GM12878 (cell line): ENCODE results near the gene PAIP1. TPM values are rescaled to one million over a fixed set of nuclear protein-coding genes. Genes with fewer than 3 reads are reported as not detected.

Experiments
- ATAC-seq: fragments of 200-7000 bp; cut with Tn5 transposase; 3 replicates; pipeline ENCODE4 v1.9.1; 2020; ENCODE audit warnings: mild to moderate bottlenecking, moderate library complexity
- BruUV-seq: library from RNA; stranded (reverse); fragments of 400-500 nt; replicated peaks from 2 replicates; lab custom pipeline; 2021; lab: Mats Ljungman, UMichigan
- CTCF ChIA-PET: fragments of 300-600 bp; sonication (Branson Sonifier 250); formaldehyde crosslinking; extraction: SDS; loops from one replicate; lab custom pipeline; 2021; ENCODE audit warnings: inconsistent platforms; lab: Yijun Ruan, JAX
- POLR2A ChIA-PET: fragments of 350-600 bp; formaldehyde crosslinking; extraction: SDS; loops from one replicate; lab custom pipeline; 2021; ENCODE audit warnings: inconsistent platforms; lab: Charles Lee
- RAD21 ChIA-PET: fragments of 300-600 bp; sonication (Branson Sonifier 250); formaldehyde crosslinking; loops from one replicate; lab custom pipeline; 2023; ENCODE audit warnings: antibody characterized with exemption; ENCODE audit not compliant: unreplicated experiment; lab: Charles Lee
- SMC1A ChIA-PET: fragments of 300-600 bp; sonication (Branson Sonifier 250); formaldehyde crosslinking; loops from one replicate; lab custom pipeline; 2023; ENCODE audit not compliant: unreplicated experiment, uncharacterized antibody; lab: Charles Lee
- DNase-seq: peaks from one replicate; pipeline ENCODE4 v3.0.0-alpha.2; 2011; ENCODE audit warnings: low read depth, low spot score
- FAIRE-seq: peaks from 3 replicates; lab custom pipeline; 2011; peaks lifted over from hg19 to GRCh38; lab: Jason Lieb, UNC
- H2AFZ ChIP-seq: 2 replicates; pipeline ENCODE4 v1.6.0; 2011; ENCODE audit warnings: low read depth, low read length, control low read depth; ENCODE audit not compliant: control insufficient read depth
- H3K27ac ChIP-seq: 2 replicates; pipeline ENCODE4 v1.5.1; 2011; ENCODE audit warnings: control low read depth; ENCODE audit not compliant: control insufficient read depth, insufficient read depth
- H3K27me3 ChIP-seq, 2 experiments: replicated peaks in 1 of 2; 2 replicates each; pipeline versions ENCODE4 v1.6.0 to v1.6.1; 2011; ENCODE audit warnings: low read length in 1 of 2; ENCODE audit not compliant: control insufficient read depth in 2 of 2, insufficient read depth in 2 of 2
- H3K36me3 ChIP-seq, 2 experiments: 2 replicates each; pipeline ENCODE4 v1.5.1; 2011; ENCODE audit warnings: low read length in 1 of 2; ENCODE audit not compliant: control insufficient read depth in 2 of 2, insufficient read depth in 2 of 2
- H3K4me1 ChIP-seq: 2 replicates; pipeline ENCODE4 v1.6.1; 2011; ENCODE audit warnings: mild to moderate bottlenecking, low read length, moderate library complexity, mixed read lengths; ENCODE audit not compliant: control insufficient read depth, insufficient read depth
- H3K4me2 ChIP-seq: 2 replicates; pipeline ENCODE4 v1.6.0; 2011; ENCODE audit warnings: control low read depth; ENCODE audit not compliant: control insufficient read depth, insufficient read depth
- H3K4me3 ChIP-seq: fragments of 200-600 bp; sonication (generic); 2 replicates; pipeline ENCODE4 v1.5.1; 2016
- H3K79me2 ChIP-seq: 2 replicates; pipeline ENCODE4 v1.6.0; 2011; ENCODE audit warnings: low read length; ENCODE audit not compliant: control insufficient read depth, insufficient read depth
- H3K9ac ChIP-seq: 2 replicates; pipeline ENCODE4 v1.8.0; 2011; ENCODE audit warnings: low read length, control low read depth, mixed read lengths; ENCODE audit not compliant: control insufficient read depth, insufficient read depth
- H3K9me3 ChIP-seq: replicated peaks from 3 replicates; pipeline ENCODE4 v1.5.1; 2011; ENCODE audit warnings: mild to moderate bottlenecking, low read length; ENCODE audit not compliant: control insufficient read depth, insufficient read depth
- H4K20me1 ChIP-seq: 2 replicates; pipeline ENCODE4 v1.6.0; 2011; ENCODE audit not compliant: control insufficient read depth, insufficient read depth
- GABPA ChIP-seq: IDR thresholded peaks from 2 replicates; pipeline ENCODE4 v1.6.1; 2014; ENCODE audit warnings: antibody characterized with exemption, low read depth, mild to moderate bottlenecking, inconsistent platforms
- KAT2A ChIP-seq: conservative IDR thresholded peaks from 2 replicates; pipeline ENCODE4 v1.6.1; 2011; ENCODE audit warnings: low read depth, low read length; ENCODE audit not compliant: control insufficient read depth
- MYB ChIP-seq: fragments of 150-350 bp; IDR thresholded peaks from 2 replicates; pipeline ENCODE4 v1.6.1; 2014; ENCODE audit warnings: mild to moderate bottlenecking, low read depth, low read length, borderline replicate concordance
- MYC ChIP-seq: IDR thresholded peaks from 2 replicates; pipeline ENCODE4 v1.6.1; 2011; ENCODE audit warnings: mild to moderate bottlenecking, low read length, moderate library complexity, inconsistent platforms; ENCODE audit not compliant: insufficient read depth, insufficient replicate concordance, insufficient read length, severe bottlenecking
- NFIC ChIP-seq: IDR thresholded peaks from 2 replicates; pipeline ENCODE4 v1.6.1; 2012; ENCODE audit warnings: low read depth, mild to moderate bottlenecking, inconsistent platforms, low read length, moderate library complexity
- NFYA ChIP-seq: IDR thresholded peaks from 2 replicates; pipeline ENCODE4 v1.6.1; 2011; ENCODE audit warnings: low read depth, mild to moderate bottlenecking, low read length, improper control_type of control experiment, borderline replicate concordance
- NRF1 ChIP-seq: conservative IDR thresholded peaks from 2 replicates; pipeline ENCODE4 v1.6.1; 2011; ENCODE audit warnings: mild to moderate bottlenecking, low read depth, low read length, improper control_type of control experiment
- PAX8 ChIP-seq: fragments of 450-650 bp; IDR thresholded peaks from 2 replicates; pipeline ENCODE4 v1.6.1; 2017; ENCODE audit warnings: mild to moderate bottlenecking, moderate library complexity
- POU2F2 ChIP-seq: IDR thresholded peaks from 3 replicates; pipeline ENCODE4 v1.6.1; 2011; ENCODE audit warnings: low read depth, mild to moderate bottlenecking, low read length, borderline replicate concordance
- SIN3A ChIP-seq: IDR thresholded peaks from 2 replicates; pipeline ENCODE4 v1.6.1; 2012; ENCODE audit warnings: low read depth, low read length, improper control_type of control experiment
- SMAD5 ChIP-seq: IDR thresholded peaks from 2 replicates; pipeline ENCODE4 v1.6.1; 2016; ENCODE audit warnings: antibody characterized with exemption, low read depth
- SMARCA5 ChIP-seq: fragments of 450-650 bp; IDR thresholded peaks from 2 replicates; pipeline ENCODE4 v1.6.1; 2017; ENCODE audit warnings: mild to moderate bottlenecking
- whole genome bisulfite sequencing: methylation state at CpG from one replicate; pipeline ENCODE4 v1.1.6; 2016; ENCODE audit warnings: low lambda C conversion rate; ENCODE audit not compliant: insufficient replicate concordance, insufficient coverage; ENCODE audit errors: missing lambda C conversion rate; 5-methylcytosine and 5-hydroxymethylcytosine counted together
- in situ Hi-C: fragments of 300-500 bp; cut with MboI; formaldehyde crosslinking; loops from 9 replicates; pipeline ENCODE4 v1.14.3; 2018; ENCODE audit warnings: mixed read lengths
- intact Hi-C: fragments of 100-400 bp; cut with micrococcal nuclease; formaldehyde crosslinking; loops from one replicate; pipeline ENCODE4 v1.14.2; 2022; ENCODE audit not compliant: unreplicated experiment
- polyA plus RNA-seq, 11 experiments: library from polyadenylated mRNA; depleted of rRNA in 4 of 11; unstranded in 6 of 11; stranded (reverse) in 5 of 11; fragments of >200 nt; fragmentation: Nextera tagmentation in 4 of 11; fragmentation: Illumina TruSeq in 1 of 11; extraction: Ambion mirVana in 4 of 11; extraction: Trizol in 1 of 11; gene quantifications; 1 replicate in 1 of 11; 2 replicates in 10 of 11; pipeline versions ENCODE4 v1.2.1 to v1.2.3, GENCODE V29; 2011 to 2016; ENCODE audit warnings: inconsistent platforms in 2 of 11, missing spikeins in 2 of 11, low read depth in 1 of 11
- total RNA-seq, 4 experiments: library from RNA; depleted of rRNA in 3 of 4; stranded (reverse); fragments of >200 nt in 3 of 4; fragmentation: Illumina TruSeq in 1 of 4; extraction: Trizol in 1 of 4; gene quantifications; 2 replicates each; pipeline versions ENCODE4 v1.2.1 to v1.2.3, GENCODE V29; 2013 to 2021
- TF ChIP-seq, protein P1 (sequence below): fragments of 450-650 bp; IDR thresholded peaks from 2 replicates; pipeline ENCODE4 v1.6.1; 2016; ENCODE audit warnings: mild to moderate bottlenecking, moderate library complexity, borderline replicate concordance
- TF ChIP-seq, protein P2 (sequence below): fragments of 450-650 bp; IDR thresholded peaks from 2 replicates; pipeline ENCODE4 v1.6.1; 2018; ENCODE audit warnings: mild to moderate bottlenecking, low read depth, moderate library complexity; ENCODE audit not compliant: partially characterized antibody

The PAIP1 gene
- total and polyA plus RNA-seq, 10 of the 15 experiments (the other 5 are each of a cell fraction or from before 2014, with no cell fraction given), result 37.4 to 90.9 (median 57.0) TPM

DNA sequence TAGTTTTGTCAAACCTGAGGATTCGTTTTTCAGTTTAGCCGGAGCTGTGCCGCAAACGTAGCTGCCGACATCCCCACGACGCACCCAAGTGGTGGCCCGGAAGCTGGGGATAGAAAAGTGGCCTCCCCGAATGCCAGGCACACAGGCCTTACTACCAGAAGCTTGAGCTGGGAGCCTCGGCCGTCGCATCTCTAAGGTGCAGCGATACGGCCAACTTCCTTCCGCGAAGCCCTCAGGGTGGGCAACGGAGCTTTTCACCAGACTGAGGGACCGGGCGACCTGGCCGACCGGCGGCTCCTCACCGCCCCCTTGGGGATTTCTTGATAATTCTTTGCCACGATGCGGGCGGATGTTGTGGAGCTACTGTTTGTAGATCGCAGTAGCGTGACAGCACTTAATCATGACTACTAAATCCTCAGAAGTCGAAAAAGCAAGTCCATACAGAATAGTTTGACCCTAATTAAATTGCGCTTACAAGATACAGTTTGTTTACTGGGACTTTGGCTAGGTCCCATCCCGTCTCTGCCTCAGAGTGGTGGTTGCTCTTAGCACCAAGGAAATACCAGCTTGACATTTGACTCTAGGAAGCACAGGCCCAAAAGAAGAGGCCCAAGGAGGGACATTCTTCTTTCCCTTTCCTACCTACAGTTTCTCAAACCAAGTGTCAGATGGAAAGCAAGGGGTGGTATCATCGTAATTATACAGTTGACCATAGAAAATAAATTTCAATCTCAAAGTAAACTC lies 72.6 kb downstream of the PAIP1 start:
- intact Hi-C loops, result loop anchor here (1.0 to 10.0 kb wide), 8 partner anchors 31 to 492 kb away; partner anchors contain the start of genes C5orf34, HMGCS1, NNT and PAIP1
- in situ Hi-C loops, result no loop called here
- FAIRE-seq, result peak; percentile 23
- no peak for TF ChIP-seq SMAD5
- no peak for TF ChIP-seq MYB
- TF ChIP-seq, protein P1, sequence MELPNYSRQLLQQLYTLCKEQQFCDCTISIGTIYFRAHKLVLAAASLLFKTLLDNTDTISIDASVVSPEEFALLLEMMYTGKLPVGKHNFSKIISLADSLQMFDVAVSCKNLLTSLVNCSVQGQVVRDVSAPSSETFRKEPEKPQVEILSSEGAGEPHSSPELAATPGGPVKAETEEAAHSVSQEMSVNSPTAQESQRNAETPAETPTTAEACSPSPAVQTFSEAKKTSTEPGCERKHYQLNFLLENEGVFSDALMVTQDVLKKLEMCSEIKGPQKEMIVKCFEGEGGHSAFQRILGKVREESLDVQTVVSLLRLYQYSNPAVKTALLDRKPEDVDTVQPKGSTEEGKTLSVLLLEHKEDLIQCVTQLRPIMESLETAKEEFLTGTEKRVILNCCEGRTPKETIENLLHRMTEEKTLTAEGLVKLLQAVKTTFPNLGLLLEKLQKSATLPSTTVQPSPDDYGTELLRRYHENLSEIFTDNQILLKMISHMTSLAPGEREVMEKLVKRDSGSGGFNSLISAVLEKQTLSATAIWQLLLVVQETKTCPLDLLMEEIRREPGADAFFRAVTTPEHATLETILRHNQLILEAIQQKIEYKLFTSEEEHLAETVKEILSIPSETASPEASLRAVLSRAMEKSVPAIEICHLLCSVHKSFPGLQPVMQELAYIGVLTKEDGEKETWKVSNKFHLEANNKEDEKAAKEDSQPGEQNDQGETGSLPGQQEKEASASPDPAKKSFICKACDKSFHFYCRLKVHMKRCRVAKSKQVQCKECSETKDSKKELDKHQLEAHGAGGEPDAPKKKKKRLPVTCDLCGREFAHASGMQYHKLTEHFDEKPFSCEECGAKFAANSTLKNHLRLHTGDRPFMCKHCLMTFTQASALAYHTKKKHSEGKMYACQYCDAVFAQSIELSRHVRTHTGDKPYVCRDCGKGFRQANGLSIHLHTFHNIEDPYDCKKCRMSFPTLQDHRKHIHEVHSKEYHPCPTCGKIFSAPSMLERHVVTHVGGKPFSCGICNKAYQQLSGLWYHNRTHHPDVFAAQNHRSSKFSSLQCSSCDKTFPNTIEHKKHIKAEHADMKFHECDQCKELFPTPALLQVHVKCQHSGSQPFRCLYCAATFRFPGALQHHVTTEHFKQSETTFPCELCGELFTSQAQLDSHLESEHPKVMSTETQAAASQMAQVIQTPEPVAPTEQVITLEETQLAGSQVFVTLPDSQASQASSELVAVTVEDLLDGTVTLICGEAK, result peak; percentile 67; the same call in 1 of the 2 replicates
- peak; percentile 48 for TF ChIP-seq NFIC
- 0 out of 2 replicates have a peak, but pooled peaks have one; percentile 87 for TF ChIP-seq SIN3A
- no peak for TF ChIP-seq NRF1
- TF ChIP-seq POU2F2, result peak; percentile 65; the same call in 1 of the 3 replicates
- TF ChIP-seq GABPA, result peak; percentile 50; the same call in 1 of the 2 replicates
- no peak for TF ChIP-seq KAT2A
- peak; percentile 67; the same call in 1 of the 2 replicates for TF ChIP-seq SMARCA5
- TF ChIP-seq, protein P2, sequence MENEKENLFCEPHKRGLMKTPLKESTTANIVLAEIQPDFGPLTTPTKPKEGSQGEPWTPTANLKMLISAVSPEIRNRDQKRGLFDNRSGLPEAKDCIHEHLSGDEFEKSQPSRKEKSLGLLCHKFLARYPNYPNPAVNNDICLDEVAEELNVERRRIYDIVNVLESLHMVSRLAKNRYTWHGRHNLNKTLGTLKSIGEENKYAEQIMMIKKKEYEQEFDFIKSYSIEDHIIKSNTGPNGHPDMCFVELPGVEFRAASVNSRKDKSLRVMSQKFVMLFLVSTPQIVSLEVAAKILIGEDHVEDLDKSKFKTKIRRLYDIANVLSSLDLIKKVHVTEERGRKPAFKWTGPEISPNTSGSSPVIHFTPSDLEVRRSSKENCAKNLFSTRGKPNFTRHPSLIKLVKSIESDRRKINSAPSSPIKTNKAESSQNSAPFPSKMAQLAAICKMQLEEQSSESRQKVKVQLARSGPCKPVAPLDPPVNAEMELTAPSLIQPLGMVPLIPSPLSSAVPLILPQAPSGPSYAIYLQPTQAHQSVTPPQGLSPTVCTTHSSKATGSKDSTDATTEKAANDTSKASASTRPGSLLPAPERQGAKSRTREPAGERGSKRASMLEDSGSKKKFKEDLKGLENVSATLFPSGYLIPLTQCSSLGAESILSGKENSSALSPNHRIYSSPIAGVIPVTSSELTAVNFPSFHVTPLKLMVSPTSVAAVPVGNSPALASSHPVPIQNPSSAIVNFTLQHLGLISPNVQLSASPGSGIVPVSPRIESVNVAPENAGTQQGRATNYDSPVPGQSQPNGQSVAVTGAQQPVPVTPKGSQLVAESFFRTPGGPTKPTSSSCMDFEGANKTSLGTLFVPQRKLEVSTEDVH, result peak; percentile 48
- TF ChIP-seq NFYA, result no peak
- TF ChIP-seq MYC, result peak; percentile 9
- no peak for TF ChIP-seq PAX8

More for the DNA sequence above, 72.6 kb downstream of the PAIP1 start:
- Histone ChIP-seq H3K27ac (peak overlapping the region; percentile 100), H3K9me3 (no peaks in the 10 kb centered on the region), H3K27me3 (no peaks in the 10 kb centered on the region), H3K79me2 (peaks cover 21% of the 10 kb centered on the region), H3K36me3 (0 out of 4 replicates have a peak, but pooled peaks cover 0 to 4% of the 10 kb centered on the region in 2 experiments), H2AFZ (peak overlapping the region; percentile 95), H3K9ac (peak overlapping the region; percentile 99), H4K20me1 (no peaks in the 10 kb centered on the region), H3K4me1 (peaks cover 3% of the 10 kb centered on the region), H3K4me2 (peak overlapping the region; percentile 73), H3K4me3 (peak overlapping the region; percentile 80)
- POLR2A ChIA-PET, result interaction anchor here (0.6 to 3.4 kb wide), 12 partner anchors 13 to 419 kb away, joined by 3 to 24 read pairs (median 10); partner anchors contain the start of genes C5orf34, HMGCS1, NNT and ZNF131
- RAD21 ChIA-PET, result interaction anchor here (0.6 to 2.8 kb wide), 32 partner anchors 8 to 443 kb away, joined by 3 to 26 read pairs (median 4); partner anchors contain the start of genes C5orf34, HMGCS1, NNT and ZNF131
- SMC1A ChIA-PET, result interaction anchor here (0.6 to 3.4 kb wide), 31 partner anchors 8 to 492 kb away, joined by 3 to 20 read pairs (median 4); partner anchors contain the start of genes C5orf34, CCL28, HMGCS1 and NNT
- peak; percentile 60 for DNase-seq
- WGBS, result under 1% methylated on average over 32 of the region's 32 CpGs
- CTCF ChIA-PET, result interaction anchor here (0.6 to 4.1 kb wide), 52 partner anchors 9 to 492 kb away, joined by 3 to 20 read pairs (median 4); partner anchors contain the start of genes C5orf34, HMGCS1, NNT and ZNF131
- BruUV-seq, result TSS peak; percentile 97
- ATAC-seq, result peak; percentile 82
